ENCODE data around the gene HACD4. TPM values are rescaled to one million over a fixed set of nuclear protein-coding genes. Genes with fewer than 3 reads are reported as not detected.

Gene HACD4, protein sequence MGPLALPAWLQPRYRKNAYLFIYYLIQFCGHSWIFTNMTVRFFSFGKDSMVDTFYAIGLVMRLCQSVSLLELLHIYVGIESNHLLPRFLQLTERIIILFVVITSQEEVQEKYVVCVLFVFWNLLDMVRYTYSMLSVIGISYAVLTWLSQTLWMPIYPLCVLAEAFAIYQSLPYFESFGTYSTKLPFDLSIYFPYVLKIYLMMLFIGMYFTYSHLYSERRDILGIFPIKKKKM
- 1 to 10 TPM; 1.3 to 9.3 (median 5.6) TPM for total RNA-seq

DNA sequence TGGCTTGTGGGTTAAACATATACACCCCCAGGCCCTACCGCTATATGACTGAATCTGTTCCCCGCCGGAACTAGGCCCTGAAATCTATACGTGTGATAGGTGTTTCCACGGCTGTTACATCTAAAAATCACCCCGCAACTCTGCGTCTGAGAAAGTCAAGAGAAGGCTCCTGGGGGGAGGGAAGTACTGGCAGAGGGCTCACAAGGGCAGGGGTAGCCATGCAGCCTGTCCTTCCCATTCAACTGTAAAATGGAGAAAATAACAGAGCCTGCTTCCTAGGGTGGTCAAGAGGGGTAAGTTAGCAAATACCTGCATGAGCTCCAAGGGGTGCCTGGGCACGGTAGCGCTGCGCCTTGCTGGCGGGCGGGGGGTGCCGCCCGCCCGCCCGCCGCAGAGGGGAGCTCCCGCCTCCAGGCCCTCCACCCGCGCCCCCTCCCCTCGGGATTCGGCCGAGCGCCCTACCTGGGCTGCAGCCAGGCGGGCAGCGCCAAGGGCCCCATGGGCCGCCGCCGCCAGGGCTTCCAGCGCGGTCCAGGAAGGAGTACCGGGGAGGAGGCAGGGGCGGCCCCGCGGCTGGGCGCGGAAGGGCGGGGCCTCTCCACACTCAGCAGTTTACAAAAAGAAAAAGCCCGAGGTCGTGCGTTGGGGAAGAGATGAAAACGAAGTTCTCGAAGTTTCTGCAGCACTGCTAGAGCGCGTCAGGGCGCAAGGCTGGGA, at the start of gene HACD4:
Gene HACD4 (minus strand): TSS at position 550 of the 717 bp plus-strand sequence. CDS start 50 bp downstream, at position 500.
- TF ChIP-seq, protein P1, sequence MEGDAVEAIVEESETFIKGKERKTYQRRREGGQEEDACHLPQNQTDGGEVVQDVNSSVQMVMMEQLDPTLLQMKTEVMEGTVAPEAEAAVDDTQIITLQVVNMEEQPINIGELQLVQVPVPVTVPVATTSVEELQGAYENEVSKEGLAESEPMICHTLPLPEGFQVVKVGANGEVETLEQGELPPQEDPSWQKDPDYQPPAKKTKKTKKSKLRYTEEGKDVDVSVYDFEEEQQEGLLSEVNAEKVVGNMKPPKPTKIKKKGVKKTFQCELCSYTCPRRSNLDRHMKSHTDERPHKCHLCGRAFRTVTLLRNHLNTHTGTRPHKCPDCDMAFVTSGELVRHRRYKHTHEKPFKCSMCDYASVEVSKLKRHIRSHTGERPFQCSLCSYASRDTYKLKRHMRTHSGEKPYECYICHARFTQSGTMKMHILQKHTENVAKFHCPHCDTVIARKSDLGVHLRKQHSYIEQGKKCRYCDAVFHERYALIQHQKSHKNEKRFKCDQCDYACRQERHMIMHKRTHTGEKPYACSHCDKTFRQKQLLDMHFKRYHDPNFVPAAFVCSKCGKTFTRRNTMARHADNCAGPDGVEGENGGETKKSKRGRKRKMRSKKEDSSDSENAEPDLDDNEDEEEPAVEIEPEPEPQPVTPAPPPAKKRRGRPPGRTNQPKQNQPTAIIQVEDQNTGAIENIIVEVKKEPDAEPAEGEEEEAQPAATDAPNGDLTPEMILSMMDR (IDR thresholded peaks at IDR 0.05; ENCODE audit: low read depth): no peak

DNA sequence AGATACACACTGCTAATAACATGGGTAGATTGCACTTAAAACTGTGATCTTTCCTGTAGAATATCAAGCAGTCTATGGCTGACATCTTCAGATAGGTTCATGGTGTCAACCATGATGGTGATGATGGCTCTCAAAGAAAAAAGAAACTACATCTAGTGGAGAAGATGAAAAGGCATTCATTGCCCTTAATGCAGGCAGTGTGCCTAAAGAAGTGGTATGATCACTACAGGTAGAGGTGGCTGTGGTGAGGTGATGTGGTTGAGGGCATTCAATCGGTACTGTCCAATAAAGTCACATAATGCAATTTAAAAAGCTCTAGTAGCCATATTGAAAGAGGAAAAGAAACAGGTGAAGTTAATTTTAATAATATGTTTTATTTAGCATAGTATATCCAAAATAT, 49.4 kb upstream of the HACD4 start:
- TF ChIP-seq, protein P1 (IDR thresholded peaks at IDR 0.05; ENCODE audit: low read depth): no peak

DNA sequence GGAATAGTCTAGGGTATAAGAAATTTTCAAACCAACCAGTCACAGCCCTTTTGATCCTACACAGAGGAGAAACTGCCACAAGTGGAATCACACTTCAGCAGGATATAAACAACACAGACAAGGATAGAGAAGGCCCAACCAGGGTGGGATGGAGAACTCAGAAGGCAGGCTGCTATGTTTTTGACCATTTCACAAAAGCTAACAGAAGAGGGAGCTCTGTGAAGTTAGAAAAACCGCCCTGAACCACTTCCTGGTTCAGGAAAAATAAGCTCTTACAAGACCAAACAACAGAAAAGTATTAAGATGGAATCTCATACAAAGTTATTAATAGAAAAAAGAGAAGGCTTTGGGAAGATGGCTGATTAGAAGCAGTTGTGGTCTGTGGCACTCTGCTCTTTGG, 47.3 kb upstream of the HACD4 start:
- TF ChIP-seq, protein P1 (IDR thresholded peaks at IDR 0.05; ENCODE audit: low read depth): no peak

DNA sequence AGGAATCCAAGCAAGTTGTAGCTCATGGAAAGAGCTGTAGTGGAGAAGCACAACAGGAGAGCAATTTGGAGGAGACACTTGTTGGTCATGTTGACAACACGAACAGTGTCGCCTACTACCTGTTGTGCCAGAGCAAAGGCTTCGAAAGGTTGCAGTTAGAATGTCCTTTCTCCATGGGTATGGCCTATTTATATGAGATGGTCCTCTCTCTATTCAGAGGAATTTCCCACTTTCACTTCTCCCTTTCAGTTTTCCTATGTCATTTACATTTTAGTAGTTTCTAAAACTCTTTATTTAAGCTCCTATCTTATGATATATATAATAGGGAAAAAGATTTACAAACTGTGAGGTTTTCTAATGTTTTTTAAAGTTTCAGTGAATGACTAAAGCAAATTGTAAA, 46.3 kb upstream of the HACD4 start, which contains the start of gene IFNB1:
Gene IFNB1 (minus strand): TSS at position 162 of the 400 bp plus-strand sequence. CDS start 73 bp downstream, at position 89.
- TF ChIP-seq, protein P1 (IDR thresholded peaks at IDR 0.05; ENCODE audit: low read depth): no peak

DNA sequence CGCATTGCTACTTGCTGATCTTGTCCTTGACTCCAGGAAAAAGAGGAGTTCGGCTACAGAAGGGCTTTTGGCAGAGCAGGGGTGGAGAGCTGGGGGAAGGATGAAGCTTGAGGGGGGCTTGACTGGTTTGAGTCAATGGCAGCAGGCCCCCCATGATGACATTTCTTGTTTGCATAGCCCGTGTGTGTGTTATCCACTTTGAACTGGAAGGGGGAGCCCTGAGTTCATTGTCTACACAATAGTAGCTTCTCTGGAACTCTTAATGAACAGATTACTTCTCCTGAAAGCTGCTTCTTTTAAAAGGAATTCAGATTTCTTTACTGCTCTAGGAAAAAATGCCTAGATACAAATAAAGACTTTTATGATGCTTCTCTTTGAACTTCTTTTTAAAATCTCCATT, 44.0 kb upstream of the HACD4 start:
- TF ChIP-seq, protein P1 (IDR thresholded peaks at IDR 0.05; ENCODE audit: low read depth): no peak

DNA sequence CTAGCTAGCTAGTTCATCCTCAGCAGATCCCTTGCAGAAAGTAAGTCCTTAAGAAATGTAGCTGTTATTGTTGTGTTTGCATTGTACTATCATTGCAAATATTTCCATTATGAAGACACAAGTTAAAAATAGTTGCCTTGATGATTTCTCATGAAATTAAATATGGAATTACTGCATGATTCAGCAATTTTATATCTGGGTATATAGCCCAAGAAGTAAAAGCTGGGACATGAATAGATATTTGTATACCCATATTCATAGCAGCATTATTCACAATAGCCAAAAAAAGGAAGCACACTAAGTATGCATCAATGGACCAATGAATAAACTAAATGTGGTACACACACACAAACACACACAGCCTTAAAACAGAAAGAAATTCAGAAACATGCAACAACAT, 39.5 kb upstream of the HACD4 start:
- TF ChIP-seq, protein P1 (IDR thresholded peaks at IDR 0.05; ENCODE audit: low read depth): no peak

DNA sequence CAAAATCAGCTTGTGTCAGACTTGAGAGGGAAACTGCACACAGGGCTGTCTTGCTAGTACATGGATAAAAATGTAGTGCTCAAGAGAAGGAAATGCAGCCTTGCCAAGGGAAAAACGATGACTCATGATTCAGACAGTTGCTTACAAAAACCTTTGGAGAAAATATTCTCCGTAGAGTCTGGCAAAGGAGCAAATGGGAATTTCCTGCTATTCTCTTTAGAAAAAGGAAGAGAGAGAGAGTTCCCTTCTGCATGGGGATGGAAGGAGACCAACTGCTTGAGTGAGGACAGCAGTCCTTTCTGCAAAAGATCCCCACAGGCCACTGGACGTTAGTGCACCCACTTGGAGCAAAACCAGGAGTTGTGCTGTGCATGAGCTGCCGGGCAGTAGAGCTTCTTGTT, 38.7 kb upstream of the HACD4 start:
- TF ChIP-seq, protein P1 (IDR thresholded peaks at IDR 0.05; ENCODE audit: low read depth): no peak
